Panc1 (cell line): ENCODE measurements around the gene MAP2K5. TPM values are rescaled to one million over a fixed set of nuclear protein-coding genes. Genes with fewer than 3 reads are reported as not detected.

Experiments used
- ATAC-seq: fragments of 200-7000 bp; cut with Tn5 transposase; 2 replicates; pipeline ENCODE4 v1.9.1; 2020; ENCODE audit warnings: mild to moderate bottlenecking, moderate library complexity
- BruUV-seq: library from RNA; stranded (reverse); fragments of 400-500 nt; replicated peaks from 2 replicates; lab custom pipeline; 2021; lab: Mats Ljungman, UMichigan
- CTCF ChIA-PET: fragments of 300-600 bp; sonication (Branson Sonifier 250); formaldehyde crosslinking; loops from one replicate; lab custom pipeline; 2022; ENCODE audit warnings: antibody characterized with exemption; lab: Charles Lee
- POLR2A ChIA-PET: fragments of 300-600 bp; sonication (Branson Sonifier 250); formaldehyde crosslinking; loops from one replicate; lab custom pipeline; 2022; ENCODE audit warnings: antibody characterized with exemption; lab: Charles Lee
- DNase-seq: peaks from one replicate; pipeline ENCODE4 v3.0.0-alpha.2; 2010; ENCODE audit warnings: low read depth, low spot score
- H3K27ac ChIP-seq: 2 replicates; pipeline ENCODE4 v1.5.1; 2011; ENCODE audit warnings: mild to moderate bottlenecking, low read length, inconsistent platforms
- H3K27me3 ChIP-seq: fragments of 200-500 bp; sonication (Bioruptor generic); 2 replicates; pipeline ENCODE4 v1.6.0; 2014; ENCODE audit warnings: low read length, inconsistent platforms; ENCODE audit not compliant: control insufficient read depth, insufficient read depth
- H3K36me3 ChIP-seq: fragments of 200-500 bp; sonication (Bioruptor generic); 2 replicates; pipeline ENCODE4 v1.5.1; 2014; ENCODE audit warnings: inconsistent platforms, mild to moderate bottlenecking, low read length, moderate library complexity; ENCODE audit not compliant: control insufficient read depth, insufficient read depth
- H3K4me1 ChIP-seq: 2 replicates; pipeline ENCODE4 v1.5.1; 2011; ENCODE audit warnings: inconsistent platforms, mild to moderate bottlenecking, low read length, moderate library complexity; ENCODE audit not compliant: control insufficient read depth, insufficient read depth
- H3K4me3 ChIP-seq, 2 experiments: 2 replicates each; pipeline ENCODE4 v1.5.1; 2011 to 2012; ENCODE audit warnings: low read depth in 2 of 2, low read length in 2 of 2, mild to moderate bottlenecking in 2 of 2, inconsistent platforms in 1 of 2, moderate library complexity in 1 of 2
- H3K9me3 ChIP-seq: fragments of 200-500 bp; sonication (Bioruptor generic); 2 replicates; pipeline ENCODE4 v1.5.1; 2014; ENCODE audit warnings: low read depth, mild to moderate bottlenecking, inconsistent platforms, low read length, moderate library complexity; ENCODE audit not compliant: control insufficient read depth, insufficient read depth
- CTCF ChIP-seq: fragments of 450-650 bp; IDR thresholded peaks from 2 replicates; pipeline ENCODE4 v1.5.1; 2017; ENCODE audit warnings: mild to moderate bottlenecking
- POLR2AphosphoS5 ChIP-seq: IDR thresholded peaks from 2 replicates; pipeline ENCODE4 v1.6.1; 2012; ENCODE audit warnings: mild to moderate bottlenecking, low read depth, low read length, moderate library complexity
- REST ChIP-seq, 2 experiments: IDR thresholded peaks; 2 replicates each; pipeline ENCODE4 v1.6.1; 2011 to 2012; ENCODE audit warnings: low read depth in 2 of 2, control low read depth in 1 of 2, low read length in 1 of 2, mild to moderate bottlenecking in 1 of 2, moderate library complexity in 1 of 2; ENCODE audit not compliant: insufficient read depth in 1 of 2
- SIN3A ChIP-seq: IDR thresholded peaks from 2 replicates; pipeline ENCODE4 v1.6.1; 2012; ENCODE audit warnings: low read depth, mild to moderate bottlenecking, low read length, moderate library complexity, borderline replicate concordance; ENCODE audit not compliant: insufficient read depth
- TCF7L2 ChIP-seq: IDR thresholded peaks from 2 replicates; pipeline ENCODE4 v1.6.1; 2011; ENCODE audit warnings: mild to moderate bottlenecking, low read depth, low read length, inconsistent platforms
- in situ Hi-C: cut with HindIII; loops from 2 replicates; pipeline ENCODE4 v1.10.0; 2016; ENCODE audit warnings: low sequenced_read_pairs, low pct_unique_long_range_greater_than_20kb
- intact Hi-C: fragments of 100-400 bp; cut with micrococcal nuclease; formaldehyde crosslinking; loops from one replicate; pipeline ENCODE4 v1.10.0; 2022; ENCODE audit not compliant: unreplicated experiment
- total RNA-seq: library from RNA; stranded (reverse); gene quantifications from one replicate; pipeline ENCODE4 v1.2.1, GENCODE V29; 2021; ENCODE audit not compliant: unreplicated experiment

MAP2K5 gene
- total RNA-seq, 1 experiment from 2014 or later, result 18.3 TPM

DNA sequence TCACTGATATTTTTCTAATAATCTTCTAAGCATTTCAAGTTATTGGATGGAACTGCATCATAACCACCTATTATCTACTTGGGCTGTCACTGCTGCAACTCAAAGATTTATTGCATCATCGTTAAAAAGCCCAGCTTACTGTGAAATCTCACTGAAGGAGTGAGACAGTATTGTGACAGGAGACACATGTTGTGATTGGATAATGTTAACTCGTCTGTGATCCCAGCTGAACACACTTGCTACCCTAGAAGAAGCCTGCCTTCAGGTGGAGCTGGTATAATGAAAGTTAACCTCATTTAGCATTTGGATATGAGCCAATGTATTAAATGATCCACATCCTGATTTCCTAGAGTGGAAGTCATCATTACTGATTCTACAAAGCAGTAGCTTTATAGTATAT, 138.1 kb downstream of the MAP2K5 start:
- TF ChIP-seq REST (IDR thresholded peaks at IDR 0.05; ENCODE audit: insufficient read depth in 1 of 2, low read depth in 2 of 2, low read length in 1 of 2) (no peak), CTCF (no peak), SIN3A (no peak), POLR2AphosphoS5 (no peak), TCF7L2 (no peak)
- no peak for DNase-seq
- no peak overlapping the region for H3K4me3 ChIP-seq
- no peaks in the 10 kb centered on the region for H3K36me3 ChIP-seq
- H3K9me3 ChIP-seq, result peaks cover 22% of the 10 kb centered on the region
- no peak for ATAC-seq
- H3K27ac ChIP-seq, result peak overlapping the region; percentile 41; the same call in 1 of the 2 replicates
- H3K4me1 ChIP-seq, result no peaks in the 10 kb centered on the region; the same call in 1 of the 2 replicates
- in situ Hi-C loops, result no loop called here
- BruUV-seq, result no TSS peak
- CTCF ChIA-PET, result no interaction called here
- intact Hi-C loops, result no loop called here
- no peaks in the 10 kb centered on the region for H3K27me3 ChIP-seq
- POLR2A ChIA-PET, result no interaction called here

- H3K9me3 ChIP-seq, result peaks cover 25% of the 10 kb centered on the region
- no peak for ATAC-seq
- TF ChIP-seq REST (IDR thresholded peaks at IDR 0.05; ENCODE audit: insufficient read depth in 1 of 2, low read depth in 2 of 2, low read length in 1 of 2) (no peak), POLR2AphosphoS5 (no peak), SIN3A (no peak), TCF7L2 (no peak), CTCF (no peak)
- H3K36me3 ChIP-seq, result no peaks in the 10 kb centered on the region
- no peak overlapping the region for H3K27ac ChIP-seq
- DNase-seq, result no peak
- no peaks in the 10 kb centered on the region; the same call in 1 of the 2 replicates for H3K4me1 ChIP-seq
- CTCF ChIA-PET, result interaction anchor here (0.6 kb wide), 1 partner anchor 1588 kb away, joined by 3 read pairs; no protein-coding TSS in a partner anchor
- intact Hi-C loops, result no loop called here
- no TSS peak for BruUV-seq
- in situ Hi-C loops, result no loop called here
- H3K27me3 ChIP-seq, result no peaks in the 10 kb centered on the region
- H3K4me3 ChIP-seq, result no peak overlapping the region
- POLR2A ChIA-PET, result no interaction called here
Measured at GRCh38 chr15:67685008-67685599, 142.6 kb downstream of the MAP2K5 start.
